SKM-1 (cell line): Measurements from ENCODE around the gene GMDS.

Experiments
- DNase-seq: peaks from one replicate; lab custom pipeline; 2025; ENCODE audit not compliant: unreplicated experiment; lab: John Stamatoyannopoulos, UW

The GMDS gene

DNA sequence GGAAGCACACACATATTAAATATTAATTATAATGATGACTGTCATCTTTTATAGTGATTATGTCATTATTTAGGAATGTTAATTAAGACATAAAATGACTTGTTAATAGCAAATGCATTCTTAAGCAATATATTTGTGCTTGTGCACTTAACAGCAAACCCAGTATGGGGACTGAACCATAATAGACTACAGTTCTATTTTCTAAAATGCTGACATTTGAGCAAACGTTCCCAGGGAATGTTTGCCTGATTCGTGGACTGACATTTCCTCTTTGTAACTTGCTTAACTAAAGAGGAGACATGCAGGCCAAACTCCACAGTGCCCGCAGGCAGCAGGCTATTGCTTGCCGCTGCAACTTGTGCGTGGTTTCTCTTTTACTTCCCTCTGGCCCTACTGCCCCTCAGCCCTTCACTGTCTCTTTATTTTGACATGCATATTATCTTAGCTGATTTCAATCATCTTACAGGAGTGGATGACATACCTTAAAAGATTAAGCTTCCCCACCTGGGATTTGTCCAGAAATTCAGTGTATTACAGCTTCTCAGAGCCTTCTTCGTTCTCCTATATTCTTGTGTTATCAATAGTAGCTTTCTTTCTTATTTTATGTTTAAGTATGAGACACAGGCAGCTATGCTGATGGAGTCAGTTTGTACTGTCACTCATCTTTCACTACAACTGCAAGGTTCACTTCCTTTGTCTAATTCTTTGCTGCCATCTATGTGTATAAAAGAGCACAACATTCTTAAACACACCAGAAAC, 141.5 kb downstream of the GMDS start:
- DNase-seq, result peak; percentile 52

DNA sequence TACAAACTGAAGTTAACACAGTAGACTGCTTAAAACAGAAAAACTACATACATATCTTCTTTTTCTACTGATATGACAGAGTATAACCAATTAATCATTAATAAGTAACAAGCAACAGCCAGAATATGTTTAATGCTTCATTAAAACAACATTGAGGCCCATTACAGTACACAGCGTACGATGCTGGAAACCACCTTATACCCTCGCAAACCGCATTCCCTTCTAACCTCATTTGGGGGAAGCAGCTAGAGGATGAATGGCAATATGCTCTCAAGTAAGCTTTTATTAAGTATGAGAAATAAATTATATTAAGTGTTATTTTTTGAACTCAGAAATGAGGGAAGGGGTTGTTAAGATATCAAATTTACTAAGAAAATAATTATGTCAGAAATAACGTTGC, 142.4 kb downstream of the GMDS start:
- DNase-seq, result no peak

DNA sequence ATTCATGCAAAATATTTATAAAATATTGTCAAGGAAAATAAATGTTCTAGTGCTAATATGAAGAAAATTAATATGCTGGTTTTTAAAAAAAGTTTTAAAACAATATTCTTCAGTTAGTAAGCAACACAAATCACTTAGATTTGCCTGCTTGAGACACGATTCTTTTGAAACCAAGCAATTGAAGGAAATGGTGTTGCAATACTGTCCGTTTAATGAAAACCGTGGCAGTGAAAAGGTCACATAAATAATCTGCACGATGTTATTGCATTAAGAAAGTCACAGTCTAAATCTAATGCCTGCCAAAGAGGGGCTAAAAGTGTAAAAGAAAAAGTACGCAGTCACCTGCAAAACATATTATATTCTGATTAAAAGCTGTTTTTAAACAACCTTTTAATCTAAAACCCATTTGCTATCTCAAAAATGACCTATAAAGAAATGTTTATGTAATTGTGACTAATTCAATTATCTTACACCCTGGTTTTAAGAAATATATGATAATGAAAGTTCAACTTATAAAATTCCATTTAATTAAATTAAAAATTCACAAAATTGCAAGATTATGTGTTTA, 143.0 kb downstream of the GMDS start:
- DNase-seq, result peak; percentile 8

DNA sequence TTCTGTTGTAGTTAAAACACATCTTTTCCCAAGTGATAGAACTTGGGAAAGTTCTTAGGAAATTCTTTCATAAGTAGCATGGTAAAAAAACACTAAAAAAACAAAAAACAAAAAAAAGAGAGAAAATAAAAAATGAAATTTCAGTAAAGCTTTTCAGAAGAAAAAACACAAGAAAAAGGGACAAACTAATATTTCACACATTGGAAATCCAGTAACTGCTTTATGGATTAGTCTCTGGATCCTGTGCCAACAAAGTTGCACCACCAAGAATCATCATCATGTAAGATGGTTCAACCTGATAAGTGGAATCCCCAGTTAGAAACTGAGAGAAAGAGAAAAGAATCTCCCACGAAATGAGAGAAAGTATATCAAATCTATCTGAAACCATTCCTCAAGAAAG, 144.2 kb downstream of the GMDS start:
- DNase-seq, result no peak

DNA sequence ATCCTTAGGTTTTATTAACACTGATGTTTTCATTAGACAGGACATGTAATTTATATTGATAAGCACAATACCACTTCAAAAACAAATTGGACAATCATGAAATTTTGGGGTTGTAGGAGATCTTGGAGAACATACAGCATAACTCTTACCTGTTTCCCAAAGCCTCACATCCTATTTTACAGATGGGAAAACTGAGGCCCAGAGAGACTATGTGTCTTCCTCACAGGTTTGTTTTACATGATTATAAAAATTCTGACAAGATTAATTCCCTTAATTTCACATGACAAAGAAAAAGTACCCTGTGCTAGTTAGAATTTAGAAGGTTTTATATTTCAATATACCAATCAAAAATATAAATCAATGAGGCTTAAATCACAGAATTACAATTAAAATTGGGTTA, 145.5 kb downstream of the GMDS start:
- no peak for DNase-seq

DNA sequence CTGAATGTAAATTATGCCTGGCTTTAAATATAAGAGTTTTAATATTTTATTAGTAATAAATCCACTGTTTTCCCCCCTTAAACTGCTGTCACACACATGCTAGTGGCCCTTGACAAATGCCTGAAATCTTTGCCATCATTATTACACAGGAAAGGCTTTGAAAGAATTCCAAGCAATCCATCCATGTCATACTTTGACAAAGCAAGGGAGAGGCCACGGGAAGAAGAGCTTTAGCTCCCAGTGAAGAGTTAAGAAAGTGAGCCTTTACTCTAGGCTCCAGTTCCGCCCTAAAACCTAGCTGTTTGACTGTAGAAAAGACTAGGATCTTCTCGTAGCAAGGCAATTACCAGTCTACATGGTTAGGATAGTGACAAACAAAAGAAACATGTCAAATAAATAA, 147.9 kb downstream of the GMDS start:
- DNase-seq, result no peak

DNA sequence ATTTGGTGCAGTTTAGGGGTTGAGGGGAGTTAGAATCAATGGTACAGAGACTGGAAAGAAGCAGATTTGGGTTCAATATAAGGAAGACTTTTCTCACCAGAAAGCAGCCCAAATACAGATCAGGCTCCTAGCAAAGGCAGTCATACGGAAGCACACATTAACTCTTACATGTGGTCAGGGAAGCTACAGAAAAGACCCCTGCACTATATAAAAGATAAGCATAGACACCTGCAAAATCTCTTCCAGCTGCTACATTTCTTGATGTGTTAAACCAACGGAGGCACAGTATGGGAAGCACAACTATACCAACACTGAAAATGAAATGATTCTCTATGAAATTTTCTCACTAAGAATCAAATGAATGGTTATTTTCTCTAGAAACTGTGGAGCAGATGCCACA, 150.8 kb downstream of the GMDS start:
- no peak for DNase-seq

DNA sequence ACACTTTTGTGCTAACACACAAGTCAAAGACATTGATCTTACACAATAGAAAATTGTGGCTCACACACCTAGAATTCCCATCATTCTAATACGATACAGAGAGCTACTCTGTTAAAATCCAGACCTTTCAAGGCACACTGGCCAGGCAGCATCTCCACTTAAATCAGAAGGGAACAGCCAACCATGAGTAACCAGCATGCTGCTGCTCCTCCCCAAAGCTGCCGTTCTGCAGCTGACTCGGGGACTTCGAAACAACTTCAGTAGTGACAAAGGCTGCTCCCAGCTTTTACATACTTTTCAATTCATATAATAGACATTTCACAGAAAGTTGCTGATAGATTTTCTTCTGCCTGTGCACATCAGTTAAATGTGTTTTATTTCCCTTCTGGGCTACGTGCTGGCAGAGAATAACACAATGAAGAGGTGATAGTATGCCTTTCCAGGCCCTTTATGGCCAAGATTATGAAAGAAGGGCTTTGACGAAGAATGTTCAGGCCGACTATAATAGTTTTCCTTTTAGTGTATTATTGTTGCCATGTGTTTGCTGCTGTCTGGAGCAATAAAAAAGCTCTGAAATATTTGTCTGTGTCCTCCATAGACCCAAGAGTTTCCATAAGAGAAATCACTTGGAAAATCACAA, 159.0 kb downstream of the GMDS start:
- no peak for DNase-seq

DNA sequence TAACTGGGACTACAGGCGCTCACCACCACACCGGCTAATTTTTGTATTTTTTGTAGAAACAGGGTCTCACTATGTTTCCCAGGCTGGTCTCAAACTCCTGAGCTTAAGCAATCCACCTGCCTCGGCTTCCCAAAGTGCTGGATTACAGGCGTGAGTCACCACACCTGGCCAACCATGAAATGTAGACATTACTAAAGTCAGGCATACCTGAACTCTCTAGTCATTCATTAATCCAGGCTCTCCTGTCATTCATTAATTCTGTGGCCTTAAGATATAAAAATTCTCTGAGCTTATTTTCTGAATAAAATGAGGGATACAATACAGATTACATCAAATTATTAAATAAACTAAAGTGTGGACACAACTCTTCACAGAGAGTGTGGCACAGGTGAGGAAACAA, 159.7 kb downstream of the GMDS start:
- no peak for DNase-seq

DNA sequence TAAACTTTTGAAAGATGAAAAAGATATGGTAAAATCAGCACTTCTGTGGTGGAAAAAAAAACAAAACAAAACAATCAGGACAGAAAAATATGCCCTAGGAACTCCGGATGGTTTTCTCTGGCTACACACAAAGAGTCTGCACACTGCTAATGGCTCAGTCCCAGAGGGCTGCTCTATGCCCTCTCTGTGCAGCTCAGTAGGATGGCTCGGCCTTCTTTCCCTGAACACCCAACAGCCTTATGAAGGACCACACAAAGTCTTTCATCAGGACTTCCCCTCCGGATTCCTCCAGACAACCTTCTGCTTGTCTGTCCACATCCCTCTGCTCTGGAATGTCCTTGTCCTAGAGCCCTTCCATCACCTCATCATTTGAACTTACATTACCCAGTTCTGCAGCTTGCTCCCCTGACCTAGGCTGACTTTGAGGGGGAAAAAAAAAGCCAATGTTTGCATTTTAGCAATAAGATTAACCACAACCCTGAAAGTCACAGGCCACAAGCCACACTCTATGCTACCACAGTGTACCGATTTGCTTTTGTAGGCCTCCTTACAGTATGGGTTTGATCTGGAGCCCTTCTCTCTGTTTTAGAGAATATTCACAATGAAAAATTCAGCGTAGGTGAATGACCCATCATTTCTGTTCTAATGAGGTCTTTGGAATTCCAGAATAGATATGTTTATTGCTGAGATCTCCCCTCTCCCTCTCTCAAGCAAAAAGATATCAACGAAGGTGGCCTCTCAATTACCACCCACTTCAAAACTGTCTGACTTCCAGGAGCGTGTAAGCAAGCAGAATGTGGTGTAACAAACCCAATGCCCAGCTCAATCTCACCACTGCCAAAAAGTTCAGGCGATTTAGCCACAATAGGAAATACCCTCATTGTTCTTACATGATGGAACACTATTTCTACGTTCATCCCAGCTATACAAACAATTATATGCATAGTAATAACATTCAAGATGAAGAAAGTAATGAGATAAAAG, 164.0 kb downstream of the GMDS start:
- DNase-seq, result no peak

DNA sequence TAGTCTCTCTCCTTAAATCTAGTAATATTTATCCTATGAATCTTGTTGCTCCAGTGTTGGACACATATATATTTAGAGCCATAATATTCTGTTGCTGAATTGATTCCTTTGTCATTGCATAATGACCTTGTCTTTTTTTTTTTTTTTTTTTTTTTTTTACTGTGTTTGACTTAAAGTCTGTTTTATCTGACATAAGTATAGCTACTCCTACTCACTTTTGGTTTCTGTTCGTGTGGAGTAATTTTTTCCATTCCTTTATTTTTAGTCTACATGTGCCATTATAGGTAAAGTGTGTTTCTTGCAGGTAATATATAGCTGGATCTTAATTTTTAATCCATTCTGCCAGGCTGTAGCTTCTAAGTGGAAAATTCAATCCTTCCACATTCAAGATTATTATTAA, 166.5 kb downstream of the GMDS start:
- DNase-seq, result no peak

DNA sequence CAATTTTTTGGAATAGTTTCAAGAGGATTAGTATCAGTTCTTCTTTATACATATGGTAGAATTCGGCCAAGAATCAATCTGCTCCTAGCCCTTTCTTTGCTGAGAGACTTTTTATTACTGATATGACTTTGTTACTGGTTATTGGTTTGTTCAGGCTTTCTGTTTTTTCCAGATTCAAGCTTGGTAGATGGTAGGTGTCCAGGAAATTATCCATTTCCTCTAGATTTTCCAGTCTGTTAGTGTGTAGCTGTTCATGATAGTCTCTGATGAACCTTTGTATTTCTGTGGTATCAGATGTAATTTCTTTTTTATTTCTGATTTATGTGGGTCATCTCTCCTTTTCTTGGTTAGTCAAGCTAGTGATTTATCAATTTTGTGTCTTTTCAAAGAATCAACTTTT, 167.6 kb downstream of the GMDS start:
- no peak for DNase-seq

DNA sequence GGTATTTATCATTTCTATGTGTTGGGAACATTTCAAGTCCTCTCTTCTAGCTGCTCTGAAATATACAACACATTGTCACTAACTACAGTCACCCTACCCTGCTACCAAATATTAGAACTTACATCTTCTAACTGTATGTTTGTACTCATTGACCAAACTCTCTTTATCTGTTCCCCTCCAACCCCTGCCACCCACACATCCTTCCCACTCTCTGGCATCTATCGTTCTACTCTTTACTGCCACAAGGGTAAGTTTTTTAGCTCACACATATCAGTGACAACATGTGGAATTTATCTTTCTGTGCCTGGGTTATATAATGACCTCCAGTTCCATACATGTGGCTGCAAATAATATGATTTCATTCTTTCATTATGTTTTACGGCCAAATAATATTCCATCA, 171.9 kb downstream of the GMDS start:
- no peak for DNase-seq

DNA sequence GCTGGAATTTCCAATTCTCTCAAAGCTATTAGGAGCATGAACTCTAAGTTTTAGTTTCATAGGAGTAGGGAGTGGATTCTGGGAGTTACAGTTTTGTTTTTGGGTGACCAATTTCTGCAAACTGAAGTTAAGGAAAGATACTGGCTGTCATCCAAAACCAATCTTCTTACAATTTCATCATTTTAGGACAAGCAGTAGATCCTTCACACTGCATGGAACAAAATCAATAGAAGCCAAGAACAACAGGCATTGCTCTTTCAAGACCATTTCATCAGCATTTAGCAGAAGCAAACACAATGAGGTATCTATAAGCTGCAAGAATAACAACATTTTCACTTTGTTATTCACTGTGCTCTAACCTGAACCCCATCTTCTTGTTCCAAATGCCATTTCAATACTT, 173.0 kb downstream of the GMDS start:
- DNase-seq, result no peak

DNA sequence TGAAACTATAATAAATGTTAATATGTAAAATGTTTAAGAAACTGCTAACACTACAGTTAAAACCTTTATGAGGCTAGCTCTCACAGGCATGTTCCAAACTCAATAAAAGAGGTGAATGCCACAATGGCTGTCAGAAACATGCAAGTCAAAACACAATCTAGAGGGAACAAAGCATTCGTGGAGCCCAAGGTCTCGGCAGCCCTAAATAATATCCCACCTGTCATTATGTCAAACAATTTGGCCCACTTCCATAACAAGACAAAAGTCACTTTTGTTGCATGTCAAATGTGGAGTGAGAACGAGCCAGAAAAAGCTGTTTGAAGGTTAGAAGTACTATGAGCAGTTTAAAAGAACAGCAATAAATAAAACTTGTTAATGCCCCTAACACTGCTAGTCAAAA, 181.9 kb downstream of the GMDS start:
- DNase-seq, result no peak

DNA sequence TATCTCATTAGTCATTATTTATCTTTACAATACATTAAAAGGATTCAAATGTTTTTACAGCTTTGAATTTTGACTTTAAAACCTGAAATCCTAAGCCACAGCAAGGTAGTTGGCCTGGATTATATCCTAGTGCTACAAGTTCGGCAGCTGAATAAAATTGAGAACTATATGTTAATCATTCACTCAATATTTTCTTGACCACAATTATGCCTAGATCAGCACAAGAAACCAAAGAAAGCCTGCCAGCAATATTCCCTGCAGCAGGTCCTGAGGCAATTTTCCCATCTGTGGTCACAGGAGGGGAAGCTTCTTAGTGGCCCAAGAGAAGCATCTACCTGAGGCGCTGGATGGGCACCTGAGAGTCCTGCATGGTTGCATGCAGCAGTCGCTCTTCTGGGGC, 183.5 kb downstream of the GMDS start:
- no peak for DNase-seq

DNA sequence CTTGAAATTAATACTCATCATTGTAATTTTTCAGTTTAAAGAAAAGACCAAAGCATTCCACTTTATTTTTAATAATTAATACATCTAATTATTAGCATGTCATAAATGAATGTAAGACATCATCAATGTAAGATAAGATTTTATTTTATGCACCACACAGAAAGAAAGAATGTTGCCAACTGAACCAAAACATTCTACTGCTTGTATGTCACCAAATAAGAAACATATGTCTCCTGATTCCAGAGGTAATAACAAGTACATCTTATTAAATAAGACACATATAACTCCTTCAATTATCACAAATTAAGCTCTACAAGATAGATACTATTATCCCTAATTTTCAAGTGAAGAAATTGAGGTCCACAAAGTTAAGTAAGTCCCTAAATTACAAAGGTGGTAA, 189.5 kb downstream of the GMDS start:
- DNase-seq, result no peak

DNA sequence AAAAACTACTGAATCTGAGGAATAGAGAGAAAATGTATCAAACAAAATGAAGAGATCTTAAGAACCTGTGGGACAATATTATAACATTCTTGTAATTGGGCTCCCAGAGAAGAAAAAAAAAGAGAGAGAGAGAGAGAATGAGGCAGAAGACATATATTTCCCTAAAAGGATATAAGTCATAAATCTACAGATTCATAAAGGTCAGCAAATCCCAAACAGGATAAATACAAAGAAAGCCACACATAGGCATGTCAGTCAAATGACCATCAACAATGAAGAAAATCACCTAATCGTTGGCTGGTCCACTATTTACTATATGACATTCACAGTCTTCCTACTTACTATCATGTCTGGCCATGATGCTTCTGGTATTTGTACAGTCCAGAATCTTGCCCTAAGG, 190.3 kb downstream of the GMDS start:
- no peak for DNase-seq

DNA sequence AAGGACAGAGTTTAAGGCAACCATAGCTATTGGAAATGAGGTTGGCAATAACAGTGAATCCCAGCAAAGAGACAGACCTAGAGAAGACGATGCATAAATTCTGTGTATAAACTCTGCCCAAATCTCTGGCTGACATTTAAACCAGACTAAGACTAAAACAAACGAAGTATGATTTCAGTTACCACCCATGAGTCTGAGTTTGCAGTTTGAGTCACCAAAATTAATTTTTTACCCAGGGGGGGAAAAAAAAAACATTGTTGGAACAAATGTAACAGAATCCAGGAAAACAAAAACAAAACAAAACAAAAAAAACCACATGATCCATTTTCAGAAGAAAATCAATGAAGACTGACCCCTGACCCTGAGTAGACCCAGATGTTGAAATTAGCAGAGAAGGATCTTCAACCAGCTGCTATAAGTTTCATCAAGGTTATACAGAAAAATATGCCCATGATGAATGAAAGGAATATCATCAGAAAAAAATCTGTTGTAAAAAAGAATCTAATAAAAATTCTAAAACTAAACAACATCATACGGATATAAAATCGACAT, 190.8 kb downstream of the GMDS start:
- no peak for DNase-seq

DNA sequence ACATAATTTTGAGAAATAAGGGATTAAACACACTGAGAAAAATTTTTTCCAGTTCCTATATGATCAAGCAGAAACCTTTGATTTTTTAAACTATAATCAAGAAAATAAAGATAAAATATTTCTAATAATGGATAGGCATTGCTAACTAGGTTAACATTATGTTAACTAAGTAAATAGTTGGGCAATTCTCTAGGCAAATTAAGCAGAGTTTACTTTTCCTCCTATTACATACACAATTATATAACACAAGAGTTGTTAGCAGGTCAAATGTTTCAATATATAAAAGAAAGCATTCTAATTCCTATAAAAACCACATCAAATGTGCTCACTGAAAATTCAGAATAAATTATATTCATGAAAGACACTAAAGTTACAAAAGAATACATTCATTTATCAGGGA, 191.7 kb downstream of the GMDS start:
- no peak for DNase-seq

DNA sequence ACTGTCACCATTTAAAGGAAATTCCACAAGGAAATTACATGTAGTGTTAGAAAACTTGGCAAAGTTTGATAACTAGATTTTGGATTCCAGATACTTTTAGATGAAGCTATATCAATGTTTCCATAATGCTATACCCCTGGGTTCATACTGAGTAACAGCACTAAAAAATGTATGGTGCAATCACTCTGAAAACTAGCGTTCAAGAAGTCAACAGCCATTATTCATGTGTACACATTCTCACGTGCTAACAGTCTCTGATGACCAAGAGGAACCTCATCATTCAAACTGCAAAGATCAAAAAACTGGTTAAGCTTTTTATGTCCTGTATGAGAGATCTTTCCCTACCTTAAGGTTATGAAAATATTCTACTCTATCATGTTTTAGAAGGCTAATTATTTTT, 197.6 kb downstream of the GMDS start:
- DNase-seq, result no peak
